ENCODE results near the gene TSC22D4. TPM values are rescaled to one million over a fixed set of nuclear protein-coding genes. Genes with fewer than 3 reads are reported as not detected.

TSC22D4 gene
- total RNA-seq, 1 donor: 25.6 TPM

GRCh38 chr7:100471021-100471420 lies 8.0 kb downstream of the TSC22D4 start:
- DNase-seq (ENCODE audit: low read depth): no peak
- TF ChIP-seq, protein P1, sequence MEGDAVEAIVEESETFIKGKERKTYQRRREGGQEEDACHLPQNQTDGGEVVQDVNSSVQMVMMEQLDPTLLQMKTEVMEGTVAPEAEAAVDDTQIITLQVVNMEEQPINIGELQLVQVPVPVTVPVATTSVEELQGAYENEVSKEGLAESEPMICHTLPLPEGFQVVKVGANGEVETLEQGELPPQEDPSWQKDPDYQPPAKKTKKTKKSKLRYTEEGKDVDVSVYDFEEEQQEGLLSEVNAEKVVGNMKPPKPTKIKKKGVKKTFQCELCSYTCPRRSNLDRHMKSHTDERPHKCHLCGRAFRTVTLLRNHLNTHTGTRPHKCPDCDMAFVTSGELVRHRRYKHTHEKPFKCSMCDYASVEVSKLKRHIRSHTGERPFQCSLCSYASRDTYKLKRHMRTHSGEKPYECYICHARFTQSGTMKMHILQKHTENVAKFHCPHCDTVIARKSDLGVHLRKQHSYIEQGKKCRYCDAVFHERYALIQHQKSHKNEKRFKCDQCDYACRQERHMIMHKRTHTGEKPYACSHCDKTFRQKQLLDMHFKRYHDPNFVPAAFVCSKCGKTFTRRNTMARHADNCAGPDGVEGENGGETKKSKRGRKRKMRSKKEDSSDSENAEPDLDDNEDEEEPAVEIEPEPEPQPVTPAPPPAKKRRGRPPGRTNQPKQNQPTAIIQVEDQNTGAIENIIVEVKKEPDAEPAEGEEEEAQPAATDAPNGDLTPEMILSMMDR (IDR thresholded peaks at IDR 0.05; ENCODE audit: insufficient read depth, low read length): no peak
- no peak overlapping the region for H3K4me3 ChIP-seq (ENCODE audit: low read depth, low read length)

DNA sequence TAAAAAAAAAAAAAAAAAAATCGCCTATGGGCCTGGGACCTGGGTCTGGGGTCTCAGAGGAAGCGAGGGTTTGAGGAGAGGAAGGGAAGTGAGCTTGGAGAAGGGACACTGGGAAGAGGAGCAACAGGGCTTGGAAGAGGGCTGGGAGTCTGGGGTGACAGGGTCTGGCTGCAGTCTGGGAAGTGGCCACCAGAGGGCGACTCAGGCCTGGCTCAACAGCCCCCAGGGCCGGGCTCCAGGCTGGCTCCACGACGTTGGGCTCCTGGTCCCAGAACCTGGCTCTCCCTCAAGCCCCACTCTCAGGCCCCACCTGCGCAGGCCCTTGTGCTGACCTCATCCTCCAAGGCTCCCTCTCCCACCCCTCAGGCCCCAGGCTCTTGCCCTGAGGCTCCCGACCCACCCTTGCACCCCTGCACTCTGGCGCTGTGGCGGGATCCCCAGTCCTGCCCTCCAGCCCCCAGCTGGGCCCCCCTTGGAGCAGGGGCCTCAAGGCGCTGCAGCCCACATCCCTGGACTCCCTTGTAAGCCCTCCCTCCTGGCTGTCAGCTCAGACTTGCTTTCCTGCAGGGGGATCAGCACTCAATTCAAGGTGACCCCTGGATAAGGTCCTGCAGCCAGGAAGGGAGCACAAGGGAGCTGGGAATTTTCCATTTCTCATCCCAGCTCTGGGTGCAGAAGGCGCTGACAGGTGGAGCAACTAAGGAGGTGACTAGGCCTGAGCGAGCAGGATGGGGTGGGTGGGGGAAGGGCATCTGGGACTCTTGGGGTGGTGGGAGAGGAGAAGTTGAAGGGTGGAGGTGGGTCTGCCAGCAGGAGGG lies 9.6 kb downstream of the TSC22D4 start:
- DNase-seq (ENCODE audit: low read depth): peak; percentile 71
- TF ChIP-seq, protein P1 (IDR thresholded peaks at IDR 0.05; ENCODE audit: insufficient read depth, low read length): peak; percentile 96
- H3K4me3 ChIP-seq (ENCODE audit: low read depth, low read length): no peak overlapping the region

DNA sequence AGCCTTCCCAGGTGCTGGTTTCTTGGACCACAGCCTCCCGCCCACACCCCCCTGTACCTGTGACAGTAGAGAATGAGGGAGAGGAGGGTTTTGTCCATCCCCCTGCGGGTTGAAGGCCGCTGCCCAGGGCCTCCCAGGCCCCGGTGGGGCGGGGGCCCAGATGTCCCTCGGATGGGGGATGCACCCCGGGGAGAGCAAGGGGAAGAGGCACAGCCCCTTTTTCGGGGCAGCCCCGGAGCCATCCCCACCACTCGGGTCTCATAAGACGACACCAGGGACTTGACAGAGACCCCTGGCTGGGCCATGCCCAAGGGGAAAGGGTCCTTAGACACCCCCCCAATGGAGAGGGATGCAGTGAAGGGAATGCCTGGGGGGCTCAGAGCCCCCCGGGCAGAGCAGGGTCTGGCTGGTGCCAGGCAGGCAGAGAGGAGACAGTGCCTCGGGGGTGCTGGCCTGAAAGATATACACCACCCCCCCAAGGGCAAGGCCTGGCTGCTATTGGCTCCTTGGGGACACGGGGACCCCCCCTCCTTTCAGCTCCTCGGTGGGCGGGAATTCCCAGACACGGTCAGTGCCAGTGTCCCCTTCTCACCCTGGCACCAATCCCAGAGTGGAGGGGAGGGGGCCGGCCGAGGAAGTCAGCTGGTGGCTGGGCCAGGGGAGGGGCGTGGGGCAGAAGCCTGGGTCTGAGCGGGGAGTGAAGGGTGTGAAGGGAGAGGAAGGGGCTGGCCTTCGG lies 11.2 kb downstream of the TSC22D4 start:
- DNase-seq (ENCODE audit: low read depth): no peak
- TF ChIP-seq, protein P1 (IDR thresholded peaks at IDR 0.05; ENCODE audit: insufficient read depth, low read length): no peak

DNA sequence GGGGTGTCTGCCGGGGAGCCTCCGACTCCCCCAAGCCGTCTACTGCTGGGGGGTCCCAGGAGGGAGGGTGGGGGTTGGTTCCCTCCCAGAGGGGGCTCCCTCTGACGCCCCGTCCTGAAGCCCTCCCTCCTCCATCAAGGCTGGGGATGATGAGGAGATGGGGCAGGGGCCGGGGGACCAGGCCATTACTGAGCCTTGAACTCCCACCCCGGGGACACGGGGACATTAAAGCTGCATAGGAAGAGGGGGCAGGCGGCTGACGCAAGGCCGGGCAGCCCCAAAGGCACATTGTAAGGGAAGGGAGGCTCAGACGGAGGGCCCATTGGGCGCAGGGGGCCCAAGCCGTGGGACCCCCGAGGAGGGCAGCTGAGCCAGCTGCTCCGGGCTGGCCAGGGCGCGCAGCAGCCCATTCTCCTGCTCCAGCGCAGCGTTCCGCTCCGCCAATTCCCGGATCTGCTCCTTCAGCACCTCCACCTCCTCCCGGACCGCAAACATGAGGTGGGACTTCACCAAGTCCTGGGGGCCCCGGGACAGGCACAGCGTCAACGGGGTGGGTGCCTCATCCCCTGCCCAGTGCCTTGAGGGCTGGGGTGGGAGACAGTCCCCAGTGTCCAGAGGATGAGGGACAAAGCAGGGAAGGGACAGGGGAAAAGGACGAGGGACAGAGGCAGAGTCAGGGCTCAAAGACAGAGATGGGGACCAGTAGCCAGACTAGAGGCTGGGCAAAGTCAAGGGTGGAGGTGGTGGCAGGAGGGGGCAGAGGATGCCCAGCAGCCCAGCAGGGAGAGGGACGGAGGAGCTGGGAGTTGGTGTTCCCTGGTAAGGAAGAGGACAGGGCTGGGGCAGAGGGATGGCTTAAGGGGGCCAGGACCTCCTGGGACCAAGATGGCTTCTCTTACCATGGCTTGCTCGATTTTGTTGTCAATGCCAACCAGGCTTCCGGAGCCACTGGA lies 12.1 kb downstream of the TSC22D4 start:
- H3K4me3 ChIP-seq (ENCODE audit: low read depth, low read length): no peak overlapping the region
- TF ChIP-seq, protein P1 (IDR thresholded peaks at IDR 0.05; ENCODE audit: insufficient read depth, low read length): no peak
- no peak for DNase-seq (ENCODE audit: low read depth)

More for the DNA sequence above, 11.2 kb downstream of the TSC22D4 start:
- no peak overlapping the region for H3K4me3 ChIP-seq (ENCODE audit: low read depth, low read length)

DNA sequence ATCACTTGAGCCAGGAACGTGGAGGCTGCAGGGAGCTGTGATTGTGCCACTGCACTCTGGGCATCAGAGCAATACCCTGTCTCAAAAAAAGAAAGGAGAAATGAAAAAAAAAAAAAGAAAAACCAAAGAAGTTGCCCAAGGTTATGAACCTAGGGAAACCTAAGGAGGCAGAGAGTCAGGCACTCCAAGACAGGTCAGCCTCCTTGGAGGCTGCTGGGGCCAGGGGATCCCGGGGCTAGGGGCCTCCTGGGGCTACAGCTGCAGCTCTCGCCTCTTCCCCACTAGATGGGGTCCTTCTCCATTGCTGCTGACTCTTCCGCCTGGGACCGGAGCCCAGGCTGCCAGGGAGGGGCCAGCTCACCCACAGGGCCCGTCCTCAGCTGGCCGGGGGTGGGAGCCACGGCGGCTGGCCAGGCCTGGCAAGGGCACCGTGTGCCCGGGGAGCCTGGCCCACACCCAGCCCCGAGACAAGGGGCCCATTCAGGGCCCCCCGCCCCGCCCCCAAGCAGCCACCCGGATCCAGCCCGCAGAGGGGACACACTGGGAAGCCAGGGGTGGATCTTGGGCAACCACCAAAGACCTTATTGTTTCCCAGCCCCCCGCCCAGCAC lies 13.2 kb downstream of the TSC22D4 start:
- peak; percentile 69 for DNase-seq (ENCODE audit: low read depth)
- H3K4me3 ChIP-seq (ENCODE audit: low read depth, low read length): no peak overlapping the region
- TF ChIP-seq, protein P1 (IDR thresholded peaks at IDR 0.05; ENCODE audit: insufficient read depth, low read length): peak; percentile 82

DNA sequence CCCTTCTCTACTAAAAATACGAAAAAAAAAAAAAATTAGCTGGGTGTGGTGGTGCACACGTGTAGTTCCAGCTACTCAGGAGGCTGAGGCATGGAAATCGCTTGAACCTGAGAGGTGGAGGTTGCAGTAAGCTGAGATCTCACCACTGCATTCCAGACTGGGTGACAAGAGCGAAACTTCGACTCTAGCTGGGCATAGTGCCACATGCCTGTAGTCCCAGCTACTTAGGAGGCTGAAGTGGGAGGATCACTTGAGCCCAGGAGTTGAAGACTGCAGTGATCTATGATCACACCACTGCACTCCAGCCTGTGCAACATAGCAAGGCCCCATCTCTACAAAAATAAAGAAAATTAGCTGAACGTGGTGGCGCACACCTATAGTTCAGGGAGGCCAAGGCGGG lies 13.7 kb downstream of the TSC22D4 start:
- no peak overlapping the region for H3K4me3 ChIP-seq (ENCODE audit: low read depth, low read length)
- no peak for DNase-seq (ENCODE audit: low read depth)
- TF ChIP-seq, protein P1 (IDR thresholded peaks at IDR 0.05; ENCODE audit: insufficient read depth, low read length): no peak
